Right lobe of liver (tissue), 4 donors: ENCODE results near the gene COL3A1.

Experiments used
- POLR2A ChIP-seq: fragments of 450-650 bp; IDR thresholded peaks from one replicate; pipeline ENCODE4 v1.6.1; 2017; ENCODE audit warnings: antibody characterized with exemption, mild to moderate bottlenecking
- TF ChIP-seq, protein P1 (sequence below), 4 donors: fragments of 200-600 bp in 3 of 4; fragments of 450-650 bp in 1 of 4; IDR thresholded peaks; one replicate each; pipeline versions ENCODE4 v1.5.1 to v1.8.0; 2016 to 2022; ENCODE audit warnings: antibody characterized with exemption in 4 of 4, mild to moderate bottlenecking in 2 of 4
- donor health status: DM: no; HTN: no; CAD: no.
- donor health status: DM: no; HTN: no; CAD: no.
- donor health status: DM: no; HTN: yes; CAD: no.

DNA sequence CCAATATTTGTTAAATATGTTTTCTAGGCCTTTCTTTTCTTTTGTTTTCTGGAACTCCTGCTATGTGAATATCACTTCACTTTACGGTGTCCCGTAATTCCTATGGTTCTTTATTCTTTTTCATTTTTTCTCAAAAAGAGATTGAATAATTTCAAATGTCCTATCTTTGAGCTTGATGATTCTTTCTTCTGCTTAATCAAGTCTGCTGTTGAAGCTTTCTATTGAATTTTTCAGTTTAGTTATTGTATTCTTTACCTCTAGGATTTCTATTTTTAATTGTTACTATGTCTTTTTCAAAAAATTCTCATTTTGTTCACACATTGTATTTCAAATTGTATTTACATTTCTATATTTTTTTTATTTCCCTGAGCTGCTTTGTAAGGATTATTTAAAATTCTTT, 45.5 kb upstream of the COL3A1 start:
- TF ChIP-seq POLR2A = no peak
- TF ChIP-seq, protein P1, sequence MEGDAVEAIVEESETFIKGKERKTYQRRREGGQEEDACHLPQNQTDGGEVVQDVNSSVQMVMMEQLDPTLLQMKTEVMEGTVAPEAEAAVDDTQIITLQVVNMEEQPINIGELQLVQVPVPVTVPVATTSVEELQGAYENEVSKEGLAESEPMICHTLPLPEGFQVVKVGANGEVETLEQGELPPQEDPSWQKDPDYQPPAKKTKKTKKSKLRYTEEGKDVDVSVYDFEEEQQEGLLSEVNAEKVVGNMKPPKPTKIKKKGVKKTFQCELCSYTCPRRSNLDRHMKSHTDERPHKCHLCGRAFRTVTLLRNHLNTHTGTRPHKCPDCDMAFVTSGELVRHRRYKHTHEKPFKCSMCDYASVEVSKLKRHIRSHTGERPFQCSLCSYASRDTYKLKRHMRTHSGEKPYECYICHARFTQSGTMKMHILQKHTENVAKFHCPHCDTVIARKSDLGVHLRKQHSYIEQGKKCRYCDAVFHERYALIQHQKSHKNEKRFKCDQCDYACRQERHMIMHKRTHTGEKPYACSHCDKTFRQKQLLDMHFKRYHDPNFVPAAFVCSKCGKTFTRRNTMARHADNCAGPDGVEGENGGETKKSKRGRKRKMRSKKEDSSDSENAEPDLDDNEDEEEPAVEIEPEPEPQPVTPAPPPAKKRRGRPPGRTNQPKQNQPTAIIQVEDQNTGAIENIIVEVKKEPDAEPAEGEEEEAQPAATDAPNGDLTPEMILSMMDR (IDR thresholded peaks at IDR 0.05) = no peak
